Tibial nerve (tissue), 4 donors: ENCODE results near the gene TSFM.
"Not testable (repeated sequence)": the region's sequence is repeated elsewhere in the genome, so short reads cannot be mapped to it uniquely, and the experiment has no call there.

Source experiments
- CTCF ChIP-seq, 5 experiments: fragments of 200-600 bp in 3 of 5; fragments of 450-650 bp in 2 of 5; sonication (generic) in 3 of 5; IDR thresholded peaks; one replicate each; pipeline ENCODE4 v1.5.1; 2016 to 2019; ENCODE audit warnings: antibody characterized with exemption in 5 of 5, mild to moderate bottlenecking in 3 of 5, moderate library complexity in 2 of 5
- EP300 ChIP-seq, 2 donors: sonication (generic); formaldehyde crosslinking; IDR thresholded peaks; one replicate each; pipeline ENCODE4 v1.6.1; 2017; ENCODE audit warnings: antibody characterized with exemption in 2 of 2, mild to moderate bottlenecking in 1 of 2
- POLR2A ChIP-seq, 2 donors: fragments of 450-650 bp; IDR thresholded peaks; one replicate each; pipeline ENCODE4 v1.6.1; 2017; ENCODE audit warnings: antibody characterized with exemption in 2 of 2, mild to moderate bottlenecking in 2 of 2, moderate library complexity in 2 of 2

- not testable (repeated sequence) for TF ChIP-seq CTCF, POLR2A, EP300 (IDR thresholded peaks at IDR 0.05)
Observed at GRCh38 chr12:57821015-57821414, 38.4 kb downstream of the TSFM start.
